ENCODE results near the gene ASXL2.

GRCh38 chr2:25881764-25882163 lies 3.5 kb upstream of the ASXL2 start:
- TF ChIP-seq GATA2 (IDR thresholded peaks at IDR 0.05; ENCODE audit: low read depth, low read length) (no peak), GATA3 (IDR thresholded peaks at IDR 0.05; ENCODE audit: low read depth, low read length) (no peak)

All from SH-SY5Y (cell line).